Cardiac fibroblast (primary cell): Measurements from ENCODE around the gene FXYD1.

Source experiments
- DNase-seq, 2 donors: peaks; one replicate each; pipeline versions ENCODE4 v3.0.0 to v3.0.0-alpha.2; 2010; ENCODE audit warnings: low read depth in 2 of 2
- H3K4me3 ChIP-seq, 2 donors: replicated peaks in 1 of 2; 1 replicate in 1 of 2; 2 replicates in 1 of 2; pipeline ENCODE4 v1.5.1; 2011; ENCODE audit warnings: low read depth in 2 of 2, low read length in 2 of 2, mild to moderate bottlenecking in 2 of 2, moderate library complexity in 1 of 2
- TF ChIP-seq, protein P1 (sequence below): IDR thresholded peaks from one replicate; pipeline ENCODE4 v1.5.1; 2011; ENCODE audit warnings: low read depth, mild to moderate bottlenecking, low read length, inconsistent platforms

FXYD1 gene

DNA sequence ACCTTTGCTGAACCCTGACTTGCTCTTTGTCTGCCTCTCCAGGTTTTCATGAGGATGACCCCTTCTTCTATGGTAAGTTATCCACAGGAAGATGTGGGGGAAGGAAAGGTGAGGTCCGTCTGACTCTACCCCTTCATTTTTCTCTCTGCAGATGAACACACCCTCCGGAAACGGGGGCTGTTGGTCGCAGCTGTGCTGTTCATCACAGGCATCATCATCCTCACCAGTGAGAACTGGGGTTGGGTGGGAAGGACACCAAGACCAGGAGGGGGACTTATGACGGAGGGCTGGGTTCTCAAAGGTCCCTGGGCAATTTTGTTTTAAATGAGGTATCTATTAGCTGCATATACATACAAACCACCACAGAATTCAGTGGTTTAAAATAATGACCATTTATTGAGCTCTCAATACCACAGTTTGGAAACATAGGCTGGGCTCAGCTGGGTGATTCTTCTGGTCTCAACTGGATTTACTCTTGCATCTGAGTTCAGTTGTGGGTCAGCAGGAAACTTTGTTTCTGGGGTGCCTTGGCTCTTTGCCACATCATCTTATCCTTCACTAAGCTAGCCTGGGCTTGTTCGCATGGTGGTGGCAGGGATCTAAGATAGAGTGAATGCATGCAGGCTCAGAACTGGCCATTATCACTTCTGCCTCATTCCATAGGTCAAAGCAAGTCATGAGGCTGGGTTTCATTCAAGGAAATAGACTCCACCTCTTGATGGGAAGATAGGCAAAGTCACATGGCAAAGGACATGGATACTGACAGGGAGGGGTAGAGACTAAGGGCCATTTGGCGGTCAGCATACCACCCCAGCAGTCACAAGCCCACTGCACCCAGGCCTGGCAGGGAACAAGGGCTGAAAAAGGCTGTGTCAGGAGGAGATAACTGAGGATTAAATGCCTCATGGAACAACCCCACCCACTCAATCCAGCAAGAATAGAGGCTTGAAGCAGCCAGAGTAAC, 27.8 kb downstream of the FXYD1 start:
- TF ChIP-seq, protein P1, sequence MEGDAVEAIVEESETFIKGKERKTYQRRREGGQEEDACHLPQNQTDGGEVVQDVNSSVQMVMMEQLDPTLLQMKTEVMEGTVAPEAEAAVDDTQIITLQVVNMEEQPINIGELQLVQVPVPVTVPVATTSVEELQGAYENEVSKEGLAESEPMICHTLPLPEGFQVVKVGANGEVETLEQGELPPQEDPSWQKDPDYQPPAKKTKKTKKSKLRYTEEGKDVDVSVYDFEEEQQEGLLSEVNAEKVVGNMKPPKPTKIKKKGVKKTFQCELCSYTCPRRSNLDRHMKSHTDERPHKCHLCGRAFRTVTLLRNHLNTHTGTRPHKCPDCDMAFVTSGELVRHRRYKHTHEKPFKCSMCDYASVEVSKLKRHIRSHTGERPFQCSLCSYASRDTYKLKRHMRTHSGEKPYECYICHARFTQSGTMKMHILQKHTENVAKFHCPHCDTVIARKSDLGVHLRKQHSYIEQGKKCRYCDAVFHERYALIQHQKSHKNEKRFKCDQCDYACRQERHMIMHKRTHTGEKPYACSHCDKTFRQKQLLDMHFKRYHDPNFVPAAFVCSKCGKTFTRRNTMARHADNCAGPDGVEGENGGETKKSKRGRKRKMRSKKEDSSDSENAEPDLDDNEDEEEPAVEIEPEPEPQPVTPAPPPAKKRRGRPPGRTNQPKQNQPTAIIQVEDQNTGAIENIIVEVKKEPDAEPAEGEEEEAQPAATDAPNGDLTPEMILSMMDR: no peak
- DNase-seq: no peak
- no peak overlapping the region for H3K4me3 ChIP-seq

- TF ChIP-seq, protein P1: no peak
- H3K4me3 ChIP-seq: no peak overlapping the region
- DNase-seq: no peak
Observed at GRCh38 chr19:35167251-35168119, 28.9 kb downstream of the FXYD1 start.

DNA sequence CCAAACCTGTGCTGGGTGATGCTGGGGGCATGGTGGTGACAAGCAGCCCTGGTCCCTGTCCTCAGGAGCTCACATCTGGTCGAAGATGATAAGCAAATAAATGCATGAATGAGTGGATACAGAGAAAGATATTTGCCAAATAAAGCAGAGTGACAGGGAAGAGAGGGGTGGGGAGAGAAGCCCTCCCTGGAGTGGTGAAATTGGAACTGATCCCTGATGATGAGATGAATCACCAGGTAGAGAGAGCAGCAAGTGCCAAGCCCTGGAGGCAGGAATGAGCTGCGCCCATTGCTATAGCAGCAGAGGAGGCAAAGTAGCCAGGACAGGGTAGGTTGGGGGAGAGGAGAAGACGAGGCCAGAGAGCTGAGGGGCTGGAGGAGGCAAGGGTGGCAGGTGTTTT, 29.6 kb downstream of the FXYD1 start:
- TF ChIP-seq, protein P1: no peak
- DNase-seq: no peak
- no peak overlapping the region for H3K4me3 ChIP-seq

DNA sequence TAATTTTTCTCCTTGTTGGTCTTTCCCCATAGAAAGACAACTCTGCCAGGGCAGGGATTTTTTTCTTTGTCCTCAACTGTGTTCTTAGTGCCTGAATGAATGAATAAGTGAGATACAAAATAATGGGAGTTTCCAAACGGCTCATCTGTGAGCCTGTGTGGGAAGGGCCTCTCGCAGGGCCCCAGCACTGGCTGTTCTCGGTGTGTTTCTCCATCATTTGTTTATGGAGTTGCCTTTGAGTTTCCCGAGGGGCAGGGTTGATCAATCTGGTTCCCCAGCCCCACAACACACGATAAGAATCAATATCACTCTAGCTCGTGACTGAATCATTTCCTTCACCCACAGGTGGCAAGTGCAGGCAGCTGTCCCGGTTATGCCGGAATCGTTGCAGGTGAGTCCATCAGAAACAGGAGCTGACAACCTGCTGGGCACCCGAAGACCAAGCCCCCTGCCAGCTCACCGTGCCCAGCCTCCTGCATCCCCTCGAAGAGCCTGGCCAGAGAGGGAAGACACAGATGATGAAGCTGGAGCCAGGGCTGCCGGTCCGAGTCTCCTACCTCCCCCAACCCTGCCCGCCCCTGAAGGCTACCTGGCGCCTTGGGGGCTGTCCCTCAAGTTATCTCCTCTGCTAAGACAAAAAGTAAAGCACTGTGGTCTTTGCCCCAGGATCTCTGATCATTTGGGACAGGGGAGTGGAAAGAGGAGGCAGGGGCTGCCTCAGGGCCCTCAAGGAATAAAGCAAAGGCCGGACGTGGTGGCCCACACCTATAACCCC, 30.8 kb downstream of the FXYD1 start:
- TF ChIP-seq, protein P1: no peak
- H3K4me3 ChIP-seq: no peak overlapping the region
- no peak for DNase-seq

- TF ChIP-seq, protein P1: no peak
- H3K4me3 ChIP-seq: no peak overlapping the region
- no peak for DNase-seq
Observed at GRCh38 chr19:35170359-35171061, 31.9 kb downstream of the FXYD1 start.

DNA sequence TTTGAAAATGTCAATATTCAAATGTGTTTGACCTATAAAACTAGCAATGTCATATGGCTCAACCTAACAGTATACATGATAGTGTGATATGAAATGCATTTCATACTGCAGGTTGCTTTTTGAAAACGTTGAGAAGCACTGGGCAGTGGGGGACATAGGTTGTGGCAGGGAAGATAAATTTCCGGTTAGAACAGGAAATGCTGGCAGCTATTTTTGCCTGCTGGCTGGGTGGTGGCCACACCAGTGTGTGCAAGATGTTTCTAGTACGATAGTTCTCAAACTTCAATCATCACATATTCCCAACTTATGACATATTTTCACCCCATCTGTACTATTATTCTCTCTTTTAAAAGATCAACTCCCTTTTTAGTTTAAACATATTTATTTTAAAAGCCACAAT, 33.1 kb downstream of the FXYD1 start:
- no peak for DNase-seq
- TF ChIP-seq, protein P1: no peak
- H3K4me3 ChIP-seq: no peak overlapping the region
